Immature natural killer cell (primary cell): ENCODE measurements around the gene ADCY3. TPM values are rescaled to one million over a fixed set of nuclear protein-coding genes. Genes with fewer than 3 reads are reported as not detected.

Experiments
- DNase-seq, 3 donors: peaks; one replicate each; pipeline ENCODE4 v3.0.0; 2022; ENCODE audit warnings: mixed read lengths in 1 of 3
- H3K27ac Mint-ChIP-seq, 6 donors: one replicate each; pipeline ENCODE4 v1.8.0; 2020; ENCODE audit warnings: mixed read lengths in 6 of 6, mild to moderate bottlenecking in 5 of 6, inconsistent platforms in 4 of 6, moderate library complexity in 3 of 6
- H3K27me3 Mint-ChIP-seq, 3 donors: one replicate each; pipeline ENCODE4 v1.8.0; 2020 to 2021; ENCODE audit warnings: low read depth in 3 of 3, mild to moderate bottlenecking in 3 of 3, mixed read lengths in 3 of 3, moderate library complexity in 3 of 3, inconsistent platforms in 1 of 3
- H3K36me3 Mint-ChIP-seq, 3 donors: one replicate each; pipeline ENCODE4 v1.8.0; 2020; ENCODE audit warnings: mixed read lengths in 3 of 3, inconsistent platforms in 2 of 3, mild to moderate bottlenecking in 2 of 3
- H3K4me1 Mint-ChIP-seq, 2 donors: one replicate each; pipeline ENCODE4 v1.8.0; 2020; ENCODE audit warnings: inconsistent platforms in 2 of 2, mild to moderate bottlenecking in 2 of 2, mixed read lengths in 2 of 2, moderate library complexity in 1 of 2
- H3K4me3 Mint-ChIP-seq, 5 donors: one replicate each; pipeline ENCODE4 v1.8.0; 2020; ENCODE audit warnings: mild to moderate bottlenecking in 5 of 5, mixed read lengths in 5 of 5, inconsistent platforms in 3 of 5, moderate library complexity in 3 of 5
- H3K9me3 Mint-ChIP-seq, 6 donors: one replicate each; pipeline ENCODE4 v1.8.0; 2020; ENCODE audit warnings: mild to moderate bottlenecking in 6 of 6, mixed read lengths in 6 of 6, inconsistent platforms in 4 of 6, moderate library complexity in 3 of 6
- polyA plus RNA-seq, 3 donors: library from polyadenylated mRNA; unstranded; fragments of 300-500 nt; fragmentation: Illumina TruSeq; gene quantifications; one replicate each; pipeline ENCODE4 v1.2.3, GENCODE V29; 2021

ADCY3 gene
- 1 to 10 TPM in 1 of 3 donors, under 1 TPM in 1, not detected in 1; 0.86 to 2.1 TPM for polyA plus RNA-seq

GRCh38 chr2:24920098-24920808 lies at the start of gene ADCY3:
Gene ADCY3 (minus strand): TSS chr2:24920237. CDS start chr2:24918987, 1,250 bp downstream.
- Mint-ChIP-seq H3K27me3 (peaks cover 6 to 12% (median 8%) of the 10 kb centered on the region in 3 donors), H3K27ac (peak within 1 kb of the TSS; percentile 18 to 91 (median 86)), H3K4me1 (peaks cover 29 to 30% of the 10 kb centered on the region in 2 donors), H3K4me3 (peak within 1 kb of the TSS; percentile 85 to 93 (median 92)), H3K9me3 (no peaks in the 10 kb centered on the region), H3K36me3 (no peaks in the 10 kb centered on the region)
- DNase-seq: peak; percentile 58 to 60 (median 59)

GRCh38 chr2:24969784-24970183 lies 49.7 kb upstream of the ADCY3 start:
- Mint-ChIP-seq H3K4me1 (peaks cover 19 to 29% of the 10 kb centered on the region in 2 donors), H3K9me3 (no peaks in the 10 kb centered on the region), H3K27ac (peak overlapping the region in 1 of 6 donors; percentile 3), H3K36me3 (peaks cover 6 to 16% (median 11%) of the 10 kb centered on the region in 3 donors), H3K4me3 (no peak overlapping the region), H3K27me3 (peaks cover 16 to 20% (median 19%) of the 10 kb centered on the region in 3 donors)
- no peak for DNase-seq

GRCh38 chr2:24961903-24962302 lies 41.9 kb upstream of the ADCY3 start:
- no peak overlapping the region for H3K4me3 Mint-ChIP-seq
- no peak for DNase-seq
- H3K27ac Mint-ChIP-seq: no peak overlapping the region
- no peaks in the 10 kb centered on the region for H3K9me3 Mint-ChIP-seq
- H3K27me3 Mint-ChIP-seq: no peaks in the 10 kb centered on the region
- no peaks in the 10 kb centered on the region for H3K4me1 Mint-ChIP-seq
- H3K36me3 Mint-ChIP-seq: peaks cover 49 to 77% (median 54%) of the 10 kb centered on the region in 3 donors

GRCh38 chr2:24959761-24960160 lies 39.7 kb upstream of the ADCY3 start:
- H3K27ac Mint-ChIP-seq: no peak overlapping the region
- H3K4me3 Mint-ChIP-seq: no peak overlapping the region
- no peaks in the 10 kb centered on the region for H3K27me3 Mint-ChIP-seq
- peaks cover 0 to 11% (median 8%) of the 10 kb centered on the region in 6 donors for H3K9me3 Mint-ChIP-seq
- DNase-seq: no peak
- H3K36me3 Mint-ChIP-seq: peaks cover 60 to 85% (median 69%) of the 10 kb centered on the region in 3 donors
- H3K4me1 Mint-ChIP-seq: no peaks in the 10 kb centered on the region

- no peaks in the 10 kb centered on the region for H3K27me3 Mint-ChIP-seq
- H3K9me3 Mint-ChIP-seq: peaks cover 0 to 11% (median 9%) of the 10 kb centered on the region in 6 donors
- no peaks in the 10 kb centered on the region for H3K4me1 Mint-ChIP-seq
- no peak overlapping the region for H3K27ac Mint-ChIP-seq
- no peak overlapping the region for H3K4me3 Mint-ChIP-seq
- peaks cover 55 to 87% (median 72%) of the 10 kb centered on the region in 3 donors for H3K36me3 Mint-ChIP-seq
- no peak for DNase-seq
Measured at GRCh38 chr2:24958411-24958935, 38.4 kb upstream of the ADCY3 start.

- Mint-ChIP-seq H3K36me3 (peaks cover 52 to 87% (median 70%) of the 10 kb centered on the region in 3 donors), H3K4me3 (no peak overlapping the region), H3K27me3 (no peaks in the 10 kb centered on the region), H3K27ac (no peak overlapping the region), H3K4me1 (no peaks in the 10 kb centered on the region), H3K9me3 (peaks cover 0 to 11% (median 9%) of the 10 kb centered on the region in 6 donors)
- no peak for DNase-seq
Measured at GRCh38 chr2:24957976-24958375, 37.9 kb upstream of the ADCY3 start.

- Mint-ChIP-seq H3K4me3 (no peak overlapping the region), H3K36me3 (peaks cover 48 to 87% (median 68%) of the 10 kb centered on the region in 3 donors), H3K27ac (no peak overlapping the region), H3K4me1 (no peaks in the 10 kb centered on the region), H3K9me3 (peaks cover 0 to 11% (median 9%) of the 10 kb centered on the region in 6 donors), H3K27me3 (no peaks in the 10 kb centered on the region)
- no peak for DNase-seq
Measured at GRCh38 chr2:24957221-24957620, 37.2 kb upstream of the ADCY3 start.

DNA sequence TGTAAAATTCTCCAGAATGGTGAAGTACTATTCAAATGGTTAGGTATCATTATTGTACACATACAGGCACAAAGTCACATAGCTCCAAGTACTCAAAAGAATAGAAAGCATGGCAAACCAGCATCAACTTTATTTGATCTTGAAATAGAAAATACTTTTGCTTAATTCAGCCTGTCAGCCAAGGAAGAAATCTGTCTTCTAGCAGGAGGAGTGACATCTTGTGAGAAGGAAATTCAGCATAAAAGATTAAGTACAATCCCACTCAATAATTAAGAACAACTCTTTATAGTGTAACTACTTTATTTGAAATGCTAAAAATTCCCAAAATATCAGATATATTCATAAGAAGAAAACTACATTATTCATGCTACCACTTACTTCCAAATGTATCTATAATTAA lies 35.9 kb upstream of the ADCY3 start:
- Mint-ChIP-seq H3K27me3 (no peaks in the 10 kb centered on the region), H3K4me3 (no peak overlapping the region), H3K36me3 (peaks cover 45 to 85% (median 62%) of the 10 kb centered on the region in 3 donors), H3K27ac (no peak overlapping the region), H3K9me3 (peaks cover 0 to 11% (median 9%) of the 10 kb centered on the region in 6 donors), H3K4me1 (no peaks in the 10 kb centered on the region)
- no peak for DNase-seq

- Mint-ChIP-seq H3K36me3 (peaks cover 44 to 80% (median 63%) of the 10 kb centered on the region in 3 donors), H3K27ac (no peak overlapping the region), H3K4me1 (no peaks in the 10 kb centered on the region), H3K27me3 (no peaks in the 10 kb centered on the region), H3K9me3 (peaks cover 0 to 11% (median 9%) of the 10 kb centered on the region in 6 donors), H3K4me3 (no peak overlapping the region)
- DNase-seq: no peak
Measured at GRCh38 chr2:24955232-24955631, 35.2 kb upstream of the ADCY3 start.

GRCh38 chr2:24950102-24950501 lies 30.1 kb upstream of the ADCY3 start:
- H3K4me1 Mint-ChIP-seq: no peaks in the 10 kb centered on the region
- peaks cover 0 to 5% (median 3%) of the 10 kb centered on the region in 6 donors for H3K9me3 Mint-ChIP-seq
- peaks cover 23 to 63% (median 44%) of the 10 kb centered on the region in 3 donors for H3K36me3 Mint-ChIP-seq
- DNase-seq: no peak
- H3K27ac Mint-ChIP-seq: no peak overlapping the region
- no peak overlapping the region for H3K4me3 Mint-ChIP-seq
- H3K27me3 Mint-ChIP-seq: no peaks in the 10 kb centered on the region

DNA sequence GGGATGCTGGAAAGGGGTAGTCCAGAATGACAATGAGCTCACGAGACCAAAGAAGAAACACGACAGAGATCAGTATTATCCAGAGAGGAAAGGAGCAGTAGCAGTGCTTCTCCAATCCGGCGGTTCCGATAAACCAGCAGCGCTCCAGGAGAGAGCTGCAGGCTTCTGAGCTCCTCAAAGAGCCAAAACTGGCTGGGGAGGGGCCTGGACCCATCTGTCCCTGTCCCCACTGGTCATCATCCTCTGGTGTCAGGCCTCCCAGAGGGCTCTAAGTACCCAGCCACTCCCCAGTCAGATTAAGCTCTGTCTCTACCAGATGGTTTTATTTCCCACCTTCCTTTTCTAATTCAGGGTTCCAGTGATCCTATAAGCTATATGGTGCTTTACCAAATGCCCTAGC lies 28.5 kb upstream of the ADCY3 start:
- Mint-ChIP-seq H3K4me1 (no peaks in the 10 kb centered on the region), H3K9me3 (no peaks in the 10 kb centered on the region), H3K27me3 (no peaks in the 10 kb centered on the region), H3K36me3 (peaks cover 18 to 53% (median 30%) of the 10 kb centered on the region in 3 donors), H3K4me3 (no peak overlapping the region), H3K27ac (no peak overlapping the region)
- no peak for DNase-seq

DNA sequence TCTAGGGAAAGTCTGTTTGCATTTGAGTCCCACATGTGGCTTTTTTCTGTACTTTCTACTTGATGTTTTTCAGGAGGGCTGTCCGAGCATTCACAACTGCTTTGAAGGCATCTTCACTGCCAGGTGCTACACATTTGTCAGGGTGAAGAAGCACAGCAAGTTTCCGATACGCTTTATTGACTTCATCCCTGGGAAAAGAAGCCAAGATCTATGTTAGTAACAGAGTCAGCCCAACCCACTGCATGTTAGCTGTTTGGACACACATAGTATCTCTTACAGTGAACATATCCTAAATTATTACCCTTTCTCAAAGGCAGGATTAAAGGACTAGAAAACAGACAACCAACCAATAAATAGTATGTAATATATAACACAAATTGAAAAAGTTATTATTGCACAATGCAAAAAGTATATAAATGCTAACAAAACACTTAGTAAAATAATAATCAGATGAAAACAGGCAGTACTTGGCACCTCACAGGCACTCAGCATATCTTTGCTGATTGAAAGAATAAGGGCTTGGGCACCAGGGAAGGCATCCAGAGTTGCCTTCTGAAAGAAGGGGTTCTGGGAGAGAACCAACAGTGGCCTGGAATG lies 27.6 kb upstream of the ADCY3 start:
- H3K36me3 Mint-ChIP-seq: peaks cover 18 to 47% (median 24%) of the 10 kb centered on the region in 3 donors
- H3K4me1 Mint-ChIP-seq: no peaks in the 10 kb centered on the region
- DNase-seq: no peak

DNA sequence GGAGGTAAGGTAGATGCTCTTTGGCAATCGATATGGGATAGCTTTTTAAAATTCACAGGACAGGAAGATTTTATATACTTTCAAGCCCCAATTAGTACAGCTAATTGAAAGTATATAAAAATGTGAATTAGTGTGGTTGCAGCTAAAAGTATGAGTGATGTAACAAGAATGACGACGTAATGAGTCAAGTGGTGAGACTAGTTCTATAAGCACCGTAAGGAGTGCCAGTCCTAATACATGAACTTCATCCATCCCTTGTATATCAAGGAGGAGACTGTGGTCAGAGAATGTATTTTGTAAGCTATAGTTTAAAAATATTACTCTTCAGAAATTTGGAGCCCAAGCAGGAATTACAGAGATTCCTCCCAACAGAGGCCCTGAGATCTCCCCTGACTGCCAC lies 25.9 kb upstream of the ADCY3 start:
- Mint-ChIP-seq H3K27ac (no peak overlapping the region), H3K4me1 (no peaks in the 10 kb centered on the region), H3K27me3 (no peaks in the 10 kb centered on the region), H3K9me3 (no peaks in the 10 kb centered on the region), H3K4me3 (no peak overlapping the region), H3K36me3 (peaks cover 14 to 37% (median 21%) of the 10 kb centered on the region in 3 donors)
- DNase-seq: no peak

More for the DNA sequence above, 27.6 kb upstream of the ADCY3 start:
- Mint-ChIP-seq H3K27me3 (no peaks in the 10 kb centered on the region), H3K9me3 (no peaks in the 10 kb centered on the region), H3K4me3 (no peak overlapping the region), H3K27ac (peak overlapping the region in 1 of 6 donors; percentile 43)

- H3K4me3 Mint-ChIP-seq: no peak overlapping the region
- DNase-seq: no peak
- no peaks in the 10 kb centered on the region for H3K9me3 Mint-ChIP-seq
- peaks cover 0 to 2% (median 0%) of the 10 kb centered on the region in 3 donors for H3K27me3 Mint-ChIP-seq
- no peak overlapping the region for H3K27ac Mint-ChIP-seq
- H3K36me3 Mint-ChIP-seq: peaks cover 7 to 29% (median 16%) of the 10 kb centered on the region in 3 donors
- no peaks in the 10 kb centered on the region for H3K4me1 Mint-ChIP-seq
Measured at GRCh38 chr2:24943427-24944053, 23.5 kb upstream of the ADCY3 start.
